SK-N-SH treated with all-trans-retinoic acid at 6 μM for 48 hours (cell line): Measurements from ENCODE around the gene HAPLN2.

ENCODE experiments used
- ATAC-seq: fragments of 200-7000 bp; cut with Tn5 transposase; 3 replicates; pipeline ENCODE4 v1.9.1; 2020; ENCODE audit warnings: mild to moderate bottlenecking, moderate library complexity
- ARNTL ChIP-seq: fragments of 450-650 bp; formaldehyde crosslinking; IDR thresholded peaks from 2 replicates; pipeline ENCODE4 v1.5.0; 2020; ENCODE audit warnings: low read depth, mild to moderate bottlenecking, moderate library complexity, borderline replicate concordance
- CSDC2 ChIP-seq: fragments of 250-450 bp; sonication (Bioruptor Pico); IDR thresholded peaks from 2 replicates; pipeline ENCODE4 v1.5.0; 2020; ENCODE audit warnings: mild to moderate bottlenecking, moderate library complexity
- ESRRG ChIP-seq: fragments of 250-450 bp; sonication (Bioruptor Pico); IDR thresholded peaks from 2 replicates; pipeline ENCODE4 v1.6.1; 2021; ENCODE audit warnings: mild to moderate bottlenecking
- GLIS3 ChIP-seq: fragments of 250-450 bp; sonication (Bioruptor Pico); IDR thresholded peaks from 2 replicates; pipeline ENCODE4 v1.5.0; 2020; ENCODE audit warnings: mild to moderate bottlenecking, moderate library complexity
- ISL1 ChIP-seq: fragments of 250-450 bp; sonication (Bioruptor Pico); IDR thresholded peaks from 2 replicates; pipeline ENCODE4 v2.1.2; 2022; ENCODE audit warnings: mild to moderate bottlenecking, moderate library complexity
- OSR1 ChIP-seq: fragments of 250-450 bp; sonication (Bioruptor Pico); IDR thresholded peaks from 2 replicates; pipeline ENCODE4 v1.8.0; 2022; ENCODE audit warnings: moderate library complexity, mild to moderate bottlenecking, inconsistent platforms
- PPARA ChIP-seq: fragments of 250-450 bp; sonication (Bioruptor Pico); IDR thresholded peaks from 2 replicates; pipeline ENCODE4 v1.5.0; 2020; ENCODE audit warnings: mild to moderate bottlenecking, borderline replicate concordance
- RARB ChIP-seq: fragments of 250-450 bp; sonication (Bioruptor Pico); IDR thresholded peaks from 2 replicates; pipeline ENCODE4 v1.8.0; 2021; ENCODE audit warnings: mild to moderate bottlenecking, moderate library complexity
- SNAI2 ChIP-seq: fragments of 250-450 bp; sonication (Bioruptor Pico); IDR thresholded peaks from 2 replicates; pipeline ENCODE4 v1.5.0; 2020; ENCODE audit warnings: mild to moderate bottlenecking, moderate library complexity
- TOX ChIP-seq: fragments of 250-450 bp; sonication (Bioruptor Pico); IDR thresholded peaks from 2 replicates; pipeline ENCODE4 v1.8.0; 2021; ENCODE audit warnings: mild to moderate bottlenecking, moderate library complexity, borderline replicate concordance
- TSHZ2 ChIP-seq: fragments of 250-450 bp; sonication (Bioruptor Pico); IDR thresholded peaks from 2 replicates; pipeline ENCODE4 v1.5.0; 2020; ENCODE audit warnings: mild to moderate bottlenecking, moderate library complexity
- ZC3H10 ChIP-seq: fragments of 250-450 bp; sonication (Bioruptor Pico); IDR thresholded peaks from 2 replicates; pipeline ENCODE4 v1.5.1; 2021; ENCODE audit warnings: mild to moderate bottlenecking, moderate library complexity
- ZFP3 ChIP-seq: fragments of 250-450 bp; sonication (Bioruptor Pico); IDR thresholded peaks from 2 replicates; pipeline ENCODE4 v1.5.0; 2020; ENCODE audit warnings: mild to moderate bottlenecking, moderate library complexity
- ZFP30 ChIP-seq: fragments of 450-650 bp; formaldehyde crosslinking; IDR thresholded peaks from 2 replicates; pipeline ENCODE4 v1.5.0; 2022; ENCODE audit warnings: mild to moderate bottlenecking, moderate library complexity
- ZNF565 ChIP-seq: fragments of 450-650 bp; formaldehyde crosslinking; conservative IDR thresholded peaks from 2 replicates; pipeline ENCODE4 v1.5.0; 2020; ENCODE audit warnings: low read depth, mild to moderate bottlenecking, moderate library complexity
- ZNF70 ChIP-seq: fragments of 450-650 bp; formaldehyde crosslinking; IDR thresholded peaks from 2 replicates; pipeline ENCODE4 v1.5.0; 2020; ENCODE audit warnings: mild to moderate bottlenecking, moderate library complexity
- ZNF8 ChIP-seq: fragments of 450-650 bp; formaldehyde crosslinking; IDR thresholded peaks from 2 replicates; pipeline ENCODE4 v1.5.0; 2020; ENCODE audit warnings: mild to moderate bottlenecking, moderate library complexity
- TF ChIP-seq, protein P1 (sequence below): fragments of 250-450 bp; sonication (Bioruptor Pico); IDR thresholded peaks from 2 replicates; pipeline ENCODE4 v1.8.0; 2020; ENCODE audit warnings: mild to moderate bottlenecking, moderate library complexity, borderline replicate concordance
- TF ChIP-seq, protein P2 (sequence below): fragments of 250-450 bp; sonication (Bioruptor Pico); IDR thresholded peaks from 2 replicates; pipeline ENCODE4 v1.5.1; 2021; ENCODE audit warnings: mild to moderate bottlenecking, moderate library complexity

HAPLN2 gene

DNA sequence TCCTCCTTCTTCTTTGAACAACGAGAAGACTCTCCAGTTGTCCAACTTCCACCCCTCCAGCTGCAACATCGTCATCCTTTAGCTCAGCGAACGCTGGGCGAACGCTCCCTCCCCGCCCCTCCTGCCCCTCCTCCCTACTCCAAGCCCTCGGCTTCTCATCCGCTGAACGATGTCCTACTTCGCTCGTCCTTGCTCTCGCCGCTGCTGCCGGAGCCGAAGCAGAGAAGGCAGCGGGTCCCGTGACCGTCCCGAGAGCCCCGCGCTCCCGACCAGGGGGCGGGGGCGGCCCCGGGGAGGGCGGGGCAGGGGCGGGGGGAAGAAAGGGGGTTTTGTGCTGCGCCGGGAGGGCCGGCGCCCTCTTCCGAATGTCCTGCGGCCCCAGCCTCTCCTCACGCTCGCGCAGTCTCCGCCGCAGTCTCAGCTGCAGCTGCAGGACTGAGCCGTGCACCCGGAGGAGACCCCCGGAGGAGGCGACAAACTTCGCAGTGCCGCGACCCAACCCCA is 22.6 kb downstream of the HAPLN2 start, which contains the start of gene BCAN (continued):
- TF ChIP-seq, protein P1, sequence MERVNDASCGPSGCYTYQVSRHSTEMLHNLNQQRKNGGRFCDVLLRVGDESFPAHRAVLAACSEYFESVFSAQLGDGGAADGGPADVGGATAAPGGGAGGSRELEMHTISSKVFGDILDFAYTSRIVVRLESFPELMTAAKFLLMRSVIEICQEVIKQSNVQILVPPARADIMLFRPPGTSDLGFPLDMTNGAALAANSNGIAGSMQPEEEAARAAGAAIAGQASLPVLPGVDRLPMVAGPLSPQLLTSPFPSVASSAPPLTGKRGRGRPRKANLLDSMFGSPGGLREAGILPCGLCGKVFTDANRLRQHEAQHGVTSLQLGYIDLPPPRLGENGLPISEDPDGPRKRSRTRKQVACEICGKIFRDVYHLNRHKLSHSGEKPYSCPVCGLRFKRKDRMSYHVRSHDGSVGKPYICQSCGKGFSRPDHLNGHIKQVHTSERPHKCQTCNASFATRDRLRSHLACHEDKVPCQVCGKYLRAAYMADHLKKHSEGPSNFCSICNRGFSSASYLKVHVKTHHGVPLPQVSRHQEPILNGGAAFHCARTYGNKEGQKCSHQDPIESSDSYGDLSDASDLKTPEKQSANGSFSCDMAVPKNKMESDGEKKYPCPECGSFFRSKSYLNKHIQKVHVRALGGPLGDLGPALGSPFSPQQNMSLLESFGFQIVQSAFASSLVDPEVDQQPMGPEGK = no peak
- no peak for TF ChIP-seq PPARA (CRISPR knock-in tag)
- TF ChIP-seq OSR1 (CRISPR knock-in tag) = no peak
- TF ChIP-seq ZNF8 (CRISPR knock-in tag) = no peak

GRCh38 chr1:156642265-156643048 is 23.2 kb downstream of the HAPLN2 start:
- peak; percentile 31 for ATAC-seq

DNA sequence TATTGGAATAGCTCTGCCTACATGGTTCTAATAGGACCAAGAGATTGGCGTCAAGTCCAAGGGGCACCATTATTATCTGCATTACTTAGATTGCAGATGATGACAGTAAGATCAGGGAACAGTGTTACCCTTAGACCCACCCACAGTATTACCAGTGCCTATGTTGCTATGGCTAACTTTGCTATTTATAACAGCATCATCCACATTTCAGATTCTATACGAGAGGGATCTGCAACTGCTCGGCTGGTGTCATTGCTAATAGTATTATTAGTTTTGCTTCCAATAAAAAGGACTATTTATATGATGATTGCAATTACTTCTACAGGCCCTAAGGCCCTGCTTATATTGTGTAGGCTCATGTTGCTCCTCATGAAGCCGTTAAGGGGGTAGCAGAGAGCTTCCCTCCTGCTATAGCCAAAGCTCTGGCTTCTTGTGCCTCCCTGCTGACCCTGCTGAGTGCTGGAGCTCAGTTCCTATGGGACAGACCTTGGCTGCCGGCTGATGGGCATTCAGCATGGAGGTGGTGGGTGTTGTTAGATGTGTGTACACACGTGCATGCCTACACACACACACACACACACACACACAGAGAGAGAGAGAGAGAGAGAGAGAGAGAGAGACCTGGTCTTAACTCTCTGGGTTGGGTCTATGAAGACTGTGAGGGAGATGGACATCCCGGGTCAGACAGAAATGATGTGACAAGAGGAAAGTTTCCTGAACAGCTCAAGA is 24.0 kb downstream of the HAPLN2 start:
- TF ChIP-seq TOX (CRISPR knock-in tag) (no peak), PPARA (CRISPR knock-in tag) (no peak), ZNF565 (CRISPR knock-in tag) (no peak), ESRRG (CRISPR knock-in tag) (no peak), GLIS3 (CRISPR knock-in tag) (no peak), SNAI2 (CRISPR knock-in tag) (no peak)
- TF ChIP-seq, protein P1 = no peak
- TF ChIP-seq, protein P2, sequence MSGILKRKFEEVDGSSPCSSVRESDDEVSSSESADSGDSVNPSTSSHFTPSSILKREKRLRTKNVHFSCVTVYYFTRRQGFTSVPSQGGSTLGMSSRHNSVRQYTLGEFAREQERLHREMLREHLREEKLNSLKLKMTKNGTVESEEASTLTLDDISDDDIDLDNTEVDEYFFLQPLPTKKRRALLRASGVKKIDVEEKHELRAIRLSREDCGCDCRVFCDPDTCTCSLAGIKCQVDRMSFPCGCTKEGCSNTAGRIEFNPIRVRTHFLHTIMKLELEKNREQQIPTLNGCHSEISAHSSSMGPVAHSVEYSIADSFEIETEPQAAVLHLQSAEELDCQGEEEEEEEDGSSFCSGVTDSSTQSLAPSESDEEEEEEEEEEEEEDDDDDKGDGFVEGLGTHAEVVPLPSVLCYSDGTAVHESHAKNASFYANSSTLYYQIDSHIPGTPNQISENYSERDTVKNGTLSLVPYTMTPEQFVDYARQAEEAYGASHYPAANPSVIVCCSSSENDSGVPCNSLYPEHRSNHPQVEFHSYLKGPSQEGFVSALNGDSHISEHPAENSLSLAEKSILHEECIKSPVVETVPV (CRISPR knock-in tag) = no peak
- ATAC-seq = no peak

More at GRCh38 chr1:156642265-156643048, 23.2 kb downstream of the HAPLN2 start:
- TF ChIP-seq ZFP3 (CRISPR knock-in tag) (peak; percentile 58; the same call in 1 of the 2 replicates), ZNF70 (CRISPR knock-in tag) (no peak), ESRRG (CRISPR knock-in tag) (no peak)
- TF ChIP-seq, all 23 proteins: peak for 1

- ATAC-seq = no peak
- TF ChIP-seq ZNF70 (CRISPR knock-in tag) (no peak), ARNTL (CRISPR knock-in tag) (no peak), ESRRG (CRISPR knock-in tag) (no peak), CSDC2 (CRISPR knock-in tag) (no peak), ISL1 (CRISPR knock-in tag) (no peak), ZNF8 (CRISPR knock-in tag) (no peak), PPARA (CRISPR knock-in tag) (no peak), TSHZ2 (no peak), SNAI2 (CRISPR knock-in tag) (no peak), ZC3H10 (CRISPR knock-in tag) (no peak), GLIS3 (CRISPR knock-in tag) (no peak), ZFP30 (CRISPR knock-in tag) (no peak), RARB (no peak), ZNF565 (CRISPR knock-in tag) (no peak)
These were observed 24.5 kb downstream of the HAPLN2 start for GRCh38 chr1:156643778-156644092.
